Breast epithelium (tissue), 4 donors: Measurements from ENCODE around the gene CTNNA2. TPM values are rescaled to one million over a fixed set of nuclear protein-coding genes. Genes with fewer than 3 reads are reported as not detected.

ENCODE experiments used
- DNase-seq, 2 donors: peaks; one replicate each; pipeline ENCODE4 v3.0.0-alpha.2; 2019; ENCODE audit warnings: low spot score in 2 of 2
- H3K27ac ChIP-seq, 2 donors: fragments of 200-600 bp; sonication (generic) in 1 of 2; one replicate each; pipeline ENCODE4 v1.5.1; 2016 to 2019; ENCODE audit warnings: mild to moderate bottlenecking in 1 of 2
- H3K27me3 ChIP-seq, 2 donors: fragments of 200-600 bp; sonication (generic) in 1 of 2; one replicate each; pipeline versions ENCODE4 v1.5.1 to v1.6.0; 2017 to 2019; ENCODE audit warnings: control low read depth in 1 of 2, mild to moderate bottlenecking in 1 of 2
- H3K36me3 ChIP-seq: fragments of 200-600 bp; one replicate; pipeline ENCODE4 v1.5.1; 2019
- H3K4me1 ChIP-seq, 2 donors: fragments of 200-600 bp; sonication (generic); one replicate each; pipeline ENCODE4 v1.5.1; 2016 to 2019; ENCODE audit warnings: control low read depth in 1 of 2
- H3K4me3 ChIP-seq, 3 donors: fragments of 200-600 bp; sonication (generic); 1 replicate in 2 of 3; 2 replicates in 1 of 3; pipeline ENCODE4 v1.5.1; 2016 to 2019; ENCODE audit warnings: mild to moderate bottlenecking in 3 of 3, moderate library complexity in 2 of 3
- H3K9me3 ChIP-seq, 2 donors: fragments of 200-600 bp; sonication (generic) in 1 of 2; one replicate each; pipeline ENCODE4 v1.5.1; 2016 to 2019; ENCODE audit warnings: control low read depth in 1 of 2
- CTCF ChIP-seq, 3 donors: fragments of 450-650 bp; IDR thresholded peaks; one replicate each; pipeline ENCODE4 v1.5.1; 2016 to 2017; ENCODE audit warnings: antibody characterized with exemption in 3 of 3, mild to moderate bottlenecking in 3 of 3, moderate library complexity in 3 of 3
- POLR2A ChIP-seq: fragments of 450-650 bp; IDR thresholded peaks from one replicate; pipeline ENCODE4 v1.6.1; 2016; ENCODE audit warnings: antibody characterized with exemption, mild to moderate bottlenecking, moderate library complexity
- POLR2AphosphoS5 ChIP-seq, 3 donors: sonication (generic); formaldehyde crosslinking; IDR thresholded peaks; one replicate each; pipeline ENCODE4 v1.6.1; 2017; ENCODE audit warnings: antibody characterized with exemption in 3 of 3
- intact Hi-C: fragments of 100-400 bp; cut with DNase I; formaldehyde crosslinking; loops from one replicate; pipeline ENCODE4 v1.15.1; 2023; ENCODE audit warnings: low total_unique reads
- total RNA-seq, 3 donors: library from RNA; depleted of rRNA; stranded (reverse); fragments of >200 nt; gene quantifications; one replicate each; pipeline ENCODE4 v1.1.0, GENCODE V29; 2016

The CTNNA2 gene
- total RNA-seq, 3 donors from 2014 or later, result 0.16 TPM; not detected in 2

GRCh38 chr2:79621755-79622154, 108.9 kb downstream of the CTNNA2 start:
- H3K4me1 ChIP-seq, result no peaks in the 10 kb centered on the region
- intact Hi-C loops, result no loop called here
- H3K27me3 ChIP-seq, result peaks cover 0 to 3% of the 10 kb centered on the region in 2 donors
- TF ChIP-seq POLR2A, result no peak
- no peak for TF ChIP-seq CTCF (IDR thresholded peaks at IDR 0.05)
- no peak for TF ChIP-seq POLR2AphosphoS5 (IDR thresholded peaks at IDR 0.05)
- H3K9me3 ChIP-seq, result no peaks in the 10 kb centered on the region
- no peak for DNase-seq
- no peak overlapping the region for H3K27ac ChIP-seq
- H3K36me3 ChIP-seq, result no peaks in the 10 kb centered on the region
- no peak overlapping the region for H3K4me3 ChIP-seq

- H3K9me3 ChIP-seq, result no peaks in the 10 kb centered on the region
- H3K27ac ChIP-seq, result no peak overlapping the region
- no peak overlapping the region for H3K4me3 ChIP-seq
- no peaks in the 10 kb centered on the region for H3K36me3 ChIP-seq
- DNase-seq, result no peak
- intact Hi-C loops, result no loop called here
- H3K4me1 ChIP-seq, result no peaks in the 10 kb centered on the region
- TF ChIP-seq CTCF (IDR thresholded peaks at IDR 0.05) (no peak), POLR2A (no peak), POLR2AphosphoS5 (IDR thresholded peaks at IDR 0.05) (no peak)
- H3K27me3 ChIP-seq, result peaks cover 0 to 3% of the 10 kb centered on the region in 2 donors
Measured at GRCh38 chr2:79622508-79622907, 109.7 kb downstream of the CTNNA2 start.

DNA sequence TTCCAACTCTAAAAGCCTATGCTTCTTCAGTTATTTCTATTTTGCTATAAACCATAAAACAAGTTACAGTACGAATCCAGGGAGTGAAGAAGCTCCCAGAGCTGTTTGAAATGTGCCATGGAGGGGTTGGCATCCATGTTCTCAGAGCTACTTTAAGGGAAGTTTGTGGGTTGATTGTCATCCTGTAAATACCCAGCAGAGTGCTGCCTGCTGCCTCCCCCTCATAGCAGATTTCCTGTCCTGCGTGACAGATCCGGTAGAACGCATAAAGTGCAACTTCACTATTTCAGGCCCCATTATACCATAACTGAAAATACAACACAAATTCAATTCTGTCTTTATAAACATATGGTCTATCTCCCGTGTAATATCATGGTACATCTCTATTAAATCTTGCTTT, 114.4 kb downstream of the CTNNA2 start:
- no peak for DNase-seq
- no peaks in the 10 kb centered on the region for H3K36me3 ChIP-seq
- no peak overlapping the region for H3K27ac ChIP-seq
- no peaks in the 10 kb centered on the region for H3K27me3 ChIP-seq
- H3K4me1 ChIP-seq, result no peaks in the 10 kb centered on the region
- no peak for TF ChIP-seq POLR2AphosphoS5 (IDR thresholded peaks at IDR 0.05)
- TF ChIP-seq POLR2A, result no peak
- TF ChIP-seq CTCF (IDR thresholded peaks at IDR 0.05), result no peak
- H3K9me3 ChIP-seq, result no peaks in the 10 kb centered on the region
- no peak overlapping the region for H3K4me3 ChIP-seq
- intact Hi-C loops, result no loop called here

DNA sequence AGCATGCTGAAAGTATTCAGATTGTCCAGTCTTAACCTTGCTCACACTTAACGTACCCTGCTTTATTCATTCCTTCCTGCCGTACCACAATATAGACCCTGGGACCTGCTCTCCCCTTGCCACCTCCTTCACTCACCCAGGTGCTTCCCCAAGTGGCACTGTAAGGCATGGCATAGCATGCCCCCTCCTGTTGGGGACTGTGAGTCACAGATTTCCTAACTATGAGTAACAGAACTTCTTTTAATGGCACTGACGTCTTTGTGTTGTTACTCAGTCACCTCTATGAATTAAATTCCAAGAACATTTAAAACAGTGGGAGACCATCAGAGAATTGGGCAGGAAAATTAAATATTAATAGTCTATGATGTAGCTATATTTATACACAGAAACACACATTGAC, 117.2 kb downstream of the CTNNA2 start:
- Histone ChIP-seq H3K27me3 (no peaks in the 10 kb centered on the region), H3K27ac (no peak overlapping the region), H3K4me1 (no peaks in the 10 kb centered on the region), H3K36me3 (no peaks in the 10 kb centered on the region), H3K9me3 (no peaks in the 10 kb centered on the region), H3K4me3 (no peak overlapping the region)
- intact Hi-C loops, result no loop called here
- TF ChIP-seq POLR2A, result no peak
- no peak for TF ChIP-seq CTCF (IDR thresholded peaks at IDR 0.05)
- TF ChIP-seq POLR2AphosphoS5 (IDR thresholded peaks at IDR 0.05), result no peak
- no peak for DNase-seq

DNA sequence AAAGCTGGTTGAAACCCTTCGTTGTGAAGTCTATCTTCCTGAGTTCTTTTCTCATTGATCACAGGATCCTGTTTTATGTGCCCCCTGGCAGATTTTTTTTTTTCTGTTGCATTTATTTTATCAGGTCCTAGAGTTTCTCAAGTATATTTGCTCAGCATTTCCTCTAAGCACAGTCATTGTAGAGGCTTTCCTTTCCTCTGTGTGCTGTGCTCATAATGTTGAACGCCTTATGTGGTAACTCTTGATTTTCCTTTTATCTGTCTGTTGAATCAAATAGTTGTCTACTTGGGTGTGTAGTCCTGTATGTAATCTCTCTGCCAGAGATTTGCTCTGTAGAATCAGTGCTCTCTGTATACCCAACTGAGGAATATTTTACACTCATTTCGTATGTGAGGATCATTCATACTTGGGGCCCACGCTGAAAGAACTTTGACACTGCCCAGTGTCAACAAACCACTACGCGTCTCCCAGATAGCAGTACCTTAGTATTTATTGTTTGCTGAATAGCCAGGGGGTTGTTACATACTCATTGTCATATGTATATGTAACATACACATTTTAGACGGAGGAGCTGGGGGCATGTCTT, 118.2 kb downstream of the CTNNA2 start:
- DNase-seq, result no peak
- H3K27ac ChIP-seq, result no peak overlapping the region
- H3K27me3 ChIP-seq, result no peaks in the 10 kb centered on the region
- intact Hi-C loops, result no loop called here
- H3K36me3 ChIP-seq, result no peaks in the 10 kb centered on the region
- no peak overlapping the region for H3K4me3 ChIP-seq
- TF ChIP-seq POLR2AphosphoS5 (IDR thresholded peaks at IDR 0.05), result no peak
- no peak for TF ChIP-seq CTCF (IDR thresholded peaks at IDR 0.05)
- TF ChIP-seq POLR2A, result no peak
- H3K9me3 ChIP-seq, result no peaks in the 10 kb centered on the region
- no peaks in the 10 kb centered on the region for H3K4me1 ChIP-seq
